Lung (tissue), 12 donors: ENCODE measurements around the gene DNAJC5G. TPM values are rescaled to one million over a fixed set of nuclear protein-coding genes. Genes with fewer than 3 reads are reported as not detected.

Experiments
- ATAC-seq: fragments of 200-7000 bp; cut with Tn5 transposase; one replicate; pipeline ENCODE4 v1.9.1; 2020; ENCODE audit warnings: moderate number of reproducible peaks; ENCODE audit not compliant: insufficient read depth, low FRiP score
- DNase-seq, 3 donors: peaks; one replicate each; pipeline ENCODE4 v3.0.0-alpha.2; 2013 to 2017
- H3K27ac ChIP-seq, 2 donors: one replicate each; pipeline ENCODE4 v1.5.1; 2013; ENCODE audit warnings: mild to moderate bottlenecking in 2 of 2, moderate library complexity in 2 of 2, control low read depth in 1 of 2, inconsistent platforms in 1 of 2, low read depth in 1 of 2, low read length in 1 of 2
- H3K27me3 ChIP-seq, 3 donors: one replicate each; pipeline ENCODE4 v1.5.1; 2013; ENCODE audit warnings: low read length in 2 of 3; ENCODE audit not compliant: control insufficient read depth in 3 of 3, insufficient read depth in 3 of 3
- H3K36me3 ChIP-seq, 4 donors: one replicate each; pipeline ENCODE4 v1.5.1; 2013; ENCODE audit warnings: low read length in 4 of 4, mild to moderate bottlenecking in 1 of 4, moderate library complexity in 1 of 4; ENCODE audit not compliant: control insufficient read depth in 4 of 4, insufficient read depth in 4 of 4
- H3K4me1 ChIP-seq, 5 donors: one replicate each; pipeline ENCODE4 v1.5.1; 2013; ENCODE audit warnings: low read length in 5 of 5, mild to moderate bottlenecking in 2 of 5, moderate library complexity in 1 of 5; ENCODE audit not compliant: control insufficient read depth in 5 of 5, insufficient read depth in 5 of 5
- H3K4me3 ChIP-seq: one replicate; pipeline ENCODE4 v1.5.1; 2013; ENCODE audit warnings: mild to moderate bottlenecking, control low read depth, moderate library complexity
- H3K9ac ChIP-seq, 2 donors: one replicate each; pipeline ENCODE4 v1.5.1; 2013; ENCODE audit warnings: low read length in 2 of 2, control low read depth in 1 of 2; ENCODE audit not compliant: insufficient read depth in 1 of 2
- H3K9me3 ChIP-seq, 4 donors: one replicate each; pipeline ENCODE4 v1.5.1; 2013; ENCODE audit warnings: low read length in 3 of 4, mild to moderate bottlenecking in 1 of 4, moderate library complexity in 1 of 4; ENCODE audit not compliant: control insufficient read depth in 4 of 4, insufficient read depth in 3 of 4
- WGBS, 2 donors: extraction: QIAGEN DNeasy Blood & Tissue Kit; methylation state at CpG; one replicate each; pipeline ENCODE4 v1.1.7; 2013; 5-methylcytosine and 5-hydroxymethylcytosine counted together
- polyA plus RNA-seq, 2 donors: library from polyadenylated mRNA; stranded (reverse); fragments of 200-250 nt; gene quantifications; one replicate each; pipeline ENCODE4 v1.2.1, GENCODE V29; 2013
- total RNA-seq, 2 donors: library from RNA; depleted of rRNA in 1 of 2; stranded (reverse); fragments of >200 nt in 1 of 2; gene quantifications; one replicate each; pipeline ENCODE4 v1.2.1, GENCODE V29; 2014 to 2021
- TF ChIP-seq, protein P1 (sequence below): IDR thresholded peaks from 2 replicates; pipeline ENCODE4 v1.5.1; 2012; ENCODE audit warnings: mild to moderate bottlenecking; ENCODE audit errors: control extremely low read depth, extremely low read depth
- donor health status: control.
- donor health status: control.
- donor health status: Bipolar disorder and iron deficiency.
- donor health status: healthy.
- donor health status: DM: yes; HTN: yes; CAD: no.

DNAJC5G gene
- total and polyA plus RNA-seq, 4 donors: not detected

DNA sequence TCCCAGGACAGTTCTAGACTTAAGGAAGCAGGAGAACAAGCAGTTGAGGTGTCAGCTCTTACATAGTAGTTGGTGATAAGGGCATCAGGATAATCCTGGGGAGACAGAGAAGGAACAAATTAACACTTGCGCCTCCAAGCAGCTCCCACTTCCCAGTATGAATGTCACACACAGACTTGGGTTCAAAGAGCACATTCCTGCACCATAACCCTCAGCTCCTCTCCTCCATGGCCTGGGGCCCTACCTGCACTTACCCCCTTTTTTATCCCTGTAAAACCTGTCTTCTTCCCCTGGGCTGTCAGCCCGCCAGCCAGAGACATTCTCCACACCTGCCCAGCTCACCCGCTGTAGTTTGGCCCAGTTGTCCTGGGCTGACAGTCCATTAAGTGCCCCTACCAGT, 36.9 kb downstream of the DNAJC5G start:
- Histone ChIP-seq H3K4me1 (peaks cover 0 to 11% (median 3%) of the 10 kb centered on the region in 5 donors), H3K9ac (no peak overlapping the region), H3K27ac (no peak overlapping the region), H3K9me3 (peaks cover 0 to 9% (median 0%) of the 10 kb centered on the region in 4 donors), H3K36me3 (peaks cover 0 to 29% (median 9%) of the 10 kb centered on the region in 4 donors), H3K27me3 (peaks cover 0 to 15% (median 12%) of the 10 kb centered on the region in 3 donors), H3K4me3 (no peak overlapping the region)
- no peak for DNase-seq
- TF ChIP-seq, protein P1, sequence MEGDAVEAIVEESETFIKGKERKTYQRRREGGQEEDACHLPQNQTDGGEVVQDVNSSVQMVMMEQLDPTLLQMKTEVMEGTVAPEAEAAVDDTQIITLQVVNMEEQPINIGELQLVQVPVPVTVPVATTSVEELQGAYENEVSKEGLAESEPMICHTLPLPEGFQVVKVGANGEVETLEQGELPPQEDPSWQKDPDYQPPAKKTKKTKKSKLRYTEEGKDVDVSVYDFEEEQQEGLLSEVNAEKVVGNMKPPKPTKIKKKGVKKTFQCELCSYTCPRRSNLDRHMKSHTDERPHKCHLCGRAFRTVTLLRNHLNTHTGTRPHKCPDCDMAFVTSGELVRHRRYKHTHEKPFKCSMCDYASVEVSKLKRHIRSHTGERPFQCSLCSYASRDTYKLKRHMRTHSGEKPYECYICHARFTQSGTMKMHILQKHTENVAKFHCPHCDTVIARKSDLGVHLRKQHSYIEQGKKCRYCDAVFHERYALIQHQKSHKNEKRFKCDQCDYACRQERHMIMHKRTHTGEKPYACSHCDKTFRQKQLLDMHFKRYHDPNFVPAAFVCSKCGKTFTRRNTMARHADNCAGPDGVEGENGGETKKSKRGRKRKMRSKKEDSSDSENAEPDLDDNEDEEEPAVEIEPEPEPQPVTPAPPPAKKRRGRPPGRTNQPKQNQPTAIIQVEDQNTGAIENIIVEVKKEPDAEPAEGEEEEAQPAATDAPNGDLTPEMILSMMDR: no peak
- ATAC-seq: no peak
- WGBS, 2 donors: 94 to 95% methylated on average over 3 of the region's 3 CpGs

DNA sequence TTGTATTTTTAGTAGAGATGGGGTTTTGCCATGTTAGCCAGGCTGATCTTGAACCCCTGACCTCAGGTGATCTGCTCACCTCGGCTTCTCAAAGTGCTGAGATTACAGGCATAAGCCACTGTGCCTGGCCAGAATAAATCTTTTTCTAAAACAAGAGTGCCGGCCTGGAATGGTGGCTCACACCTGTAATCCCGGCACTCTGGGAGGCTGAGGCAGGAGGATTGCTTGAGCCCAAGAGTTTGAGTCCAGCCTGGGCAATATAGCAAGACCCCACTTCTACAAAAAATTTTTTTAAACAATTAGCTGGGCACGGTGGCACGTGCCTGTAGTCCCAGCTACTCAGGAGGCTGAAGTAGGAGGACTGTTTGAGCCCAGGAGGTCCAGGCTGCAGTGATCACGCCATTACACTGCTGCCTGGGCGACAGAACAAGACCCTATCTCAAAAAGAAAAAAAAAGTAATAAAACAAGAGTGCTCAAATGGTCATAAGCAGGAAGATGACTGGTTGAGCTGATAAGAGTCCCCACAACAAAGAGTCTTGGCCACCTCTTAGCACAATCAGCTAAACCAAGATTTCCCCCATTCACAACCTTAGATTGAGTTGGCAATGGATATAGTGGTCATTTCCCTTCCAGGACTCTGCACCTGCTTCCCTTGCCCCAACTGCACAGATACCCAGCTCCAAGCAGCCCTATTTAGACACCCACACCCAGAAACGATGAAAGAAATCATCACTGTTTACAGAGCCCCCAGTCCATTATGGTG, 38.8 kb downstream of the DNAJC5G start:
- peaks cover 0 to 3% (median 0%) of the 10 kb centered on the region in 5 donors for H3K4me1 ChIP-seq
- no peak overlapping the region for H3K4me3 ChIP-seq
- DNase-seq (no peak), ATAC-seq (no peak)
- WGBS, 2 donors: 84 to 87% methylated on average over 8 of the region's 8 CpGs
- H3K9me3 ChIP-seq: no peaks in the 10 kb centered on the region
- H3K27ac ChIP-seq: no peak overlapping the region
- H3K36me3 ChIP-seq: peaks cover 0 to 24% (median 9%) of the 10 kb centered on the region in 4 donors
- H3K27me3 ChIP-seq: peaks cover 0 to 4% (median 0%) of the 10 kb centered on the region in 3 donors
- TF ChIP-seq, protein P1: no peak
- H3K9ac ChIP-seq: no peak overlapping the region

DNA sequence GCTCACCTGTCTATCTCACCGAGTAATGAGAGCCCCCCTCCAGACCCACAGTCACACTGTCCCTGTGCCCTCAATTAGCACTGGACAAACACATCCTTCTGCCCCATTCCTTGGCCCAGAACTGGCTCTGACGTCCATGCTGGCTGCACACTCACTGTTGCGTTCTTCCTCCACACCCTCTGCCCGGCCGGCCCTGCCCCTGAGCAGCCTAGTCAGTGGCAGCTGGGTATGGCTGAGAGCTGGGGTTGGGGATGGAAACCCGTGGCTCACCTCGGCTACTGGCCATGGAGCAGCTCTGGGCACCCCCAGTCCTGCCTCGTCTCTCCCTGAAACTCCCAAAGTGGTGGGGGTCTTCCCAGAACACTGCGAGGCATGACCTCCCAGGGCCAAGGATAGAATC, 39.5 kb downstream of the DNAJC5G start:
- peaks cover 0 to 22% (median 8%) of the 10 kb centered on the region in 4 donors for H3K36me3 ChIP-seq
- no peak for DNase-seq
- TF ChIP-seq, protein P1: no peak
- H3K9me3 ChIP-seq: no peaks in the 10 kb centered on the region
- no peaks in the 10 kb centered on the region for H3K27me3 ChIP-seq
- H3K4me1 ChIP-seq: peaks cover 0 to 3% (median 0%) of the 10 kb centered on the region in 5 donors
- no peak overlapping the region for H3K9ac ChIP-seq
- WGBS, 2 donors: 91 to 96% methylated on average over 9 of the region's 9 CpGs
- no peak overlapping the region for H3K27ac ChIP-seq
- no peak overlapping the region for H3K4me3 ChIP-seq
- ATAC-seq: no peak
